NCI-H1436 (cell line): ENCODE results near the gene COA3.

Source experiments
- DNase-seq: peaks from one replicate; lab custom pipeline; 2025; lab: John Stamatoyannopoulos, UW

Gene COA3

GRCh38 chr17:42817866-42818265 lies 19.4 kb upstream of the COA3 start:
- no peak for DNase-seq

GRCh38 chr17:42814633-42815399 lies 16.3 kb upstream of the COA3 start:
- no peak for DNase-seq

GRCh38 chr17:42809250-42809649 lies 10.7 kb upstream of the COA3 start:
- DNase-seq, result no peak

- DNase-seq, result no peak
Observed at GRCh38 chr17:42806249-42806648, 7.7 kb upstream of the COA3 start.

- DNase-seq, result no peak
Observed at GRCh38 chr17:42804918-42805367, 6.4 kb upstream of the COA3 start.

GRCh38 chr17:42803074-42803883 lies 4.8 kb upstream of the COA3 start:
- DNase-seq, result no peak

- DNase-seq, result no peak
Observed at GRCh38 chr17:42798011-42798382, 507 bp downstream of the COA3 start.

- DNase-seq, result no peak
Observed at GRCh38 chr17:42797067-42798007, 1.2 kb downstream of the COA3 start.

- no peak for DNase-seq
Observed at GRCh38 chr17:42796066-42796758, 2.3 kb downstream of the COA3 start.

- no peak for DNase-seq
Observed at GRCh38 chr17:42795465-42795864, 3.0 kb downstream of the COA3 start.

- DNase-seq, result no peak
Observed at GRCh38 chr17:42795061-42795460, 3.4 kb downstream of the COA3 start.

GRCh38 chr17:42792545-42792944 lies 6.0 kb downstream of the COA3 start:
- DNase-seq, result no peak

- no peak for DNase-seq
Observed at GRCh38 chr17:42791948-42792347, 6.6 kb downstream of the COA3 start.

GRCh38 chr17:42787266-42787665 lies 11.2 kb downstream of the COA3 start:
- no peak for DNase-seq

- no peak for DNase-seq
Observed at GRCh38 chr17:42784811-42785592, 13.5 kb downstream of the COA3 start.

GRCh38 chr17:42784409-42784808 lies 14.1 kb downstream of the COA3 start:
- no peak for DNase-seq

- no peak for DNase-seq
Observed at GRCh38 chr17:42783791-42784138, 14.7 kb downstream of the COA3 start.

- DNase-seq, result no peak
Observed at GRCh38 chr17:42783062-42783790, 15.3 kb downstream of the COA3 start.

- DNase-seq, result no peak
Observed at GRCh38 chr17:42782166-42783061, 16.1 kb downstream of the COA3 start.
